H1 (cell line): Measurements from ENCODE around the gene SURF2. TPM values are rescaled to one million over a fixed set of nuclear protein-coding genes. Genes with fewer than 3 reads are reported as not detected.

Source experiments
- CTCF ChIA-PET: fragments of 300-600 bp; sonication (Branson Sonifier 250); formaldehyde crosslinking; loops from one replicate; lab custom pipeline; 2021; ENCODE audit not compliant: partially characterized antibody; lab: Charles Lee
- POLR2A ChIA-PET: fragments of 300-600 bp; sonication (Branson Sonifier 250); formaldehyde crosslinking; loops from one replicate; lab custom pipeline; 2021; ENCODE audit warnings: inconsistent platforms; ENCODE audit not compliant: partially characterized antibody; lab: Charles Lee
- DNase-seq, 2 experiments: peaks; one replicate each; pipeline versions ENCODE4 v3.0.0 to v3.0.0-alpha.2; 2010 to 2022; ENCODE audit warnings: low spot score in 2 of 2, low read depth in 1 of 2, mixed read lengths in 1 of 2
- FAIRE-seq: peaks from 2 replicates; lab custom pipeline; 2011; peaks lifted over from hg19 to GRCh38; lab: Jason Lieb, UNC
- H2AFZ ChIP-seq: 2 replicates; pipeline ENCODE4 v1.8.1; 2012; ENCODE audit warnings: low read length, inconsistent platforms
- H2AK5ac ChIP-seq: 2 replicates; pipeline ENCODE4 v1.6.1; 2013; ENCODE audit warnings: low read depth, low read length
- H2BK120ac ChIP-seq: replicated peaks from 2 replicates; pipeline ENCODE3; 2013; ENCODE audit warnings: low read depth, low read length, inconsistent platforms
- H2BK12ac ChIP-seq: 2 replicates; pipeline ENCODE4 v1.6.1; 2013; ENCODE audit warnings: low read depth, low read length
- H2BK15ac ChIP-seq: 2 replicates; pipeline ENCODE4 v1.6.1; 2013; ENCODE audit warnings: low read length
- H2BK20ac ChIP-seq: 2 replicates; pipeline ENCODE4 v1.6.1; 2013; ENCODE audit warnings: low read length
- H2BK5ac ChIP-seq: 2 replicates; pipeline ENCODE4 v1.6.1; 2013; ENCODE audit warnings: low read depth, low read length
- H3K14ac ChIP-seq: 2 replicates; pipeline ENCODE4 v1.6.1; 2013; ENCODE audit warnings: inconsistent platforms; ENCODE audit not compliant: insufficient read length
- H3K18ac ChIP-seq: 2 replicates; pipeline ENCODE4 v1.6.1; 2013; ENCODE audit warnings: low read length; ENCODE audit errors: extremely low read depth
- H3K23ac ChIP-seq: 2 replicates; pipeline ENCODE4 v1.6.1; 2013; ENCODE audit warnings: inconsistent platforms; ENCODE audit not compliant: insufficient read length
- H3K23me2 ChIP-seq: 2 replicates; pipeline ENCODE4 v1.6.1; 2013; ENCODE audit warnings: low read depth, low read length
- H3K27ac ChIP-seq: 2 replicates; pipeline ENCODE4 v1.6.1; 2011; ENCODE audit warnings: low read depth, low read length, inconsistent platforms
- H3K27me3 ChIP-seq, 4 experiments: replicated peaks in 1 of 4; 1 replicate in 1 of 4; 2 replicates in 3 of 4; pipeline versions ENCODE4 v1.6.1 to v1.8.1; 2011 to 2013; ENCODE audit warnings: low read length in 3 of 4, mild to moderate bottlenecking in 3 of 4, inconsistent platforms in 2 of 4, mixed read lengths in 2 of 4, moderate library complexity in 1 of 4; ENCODE audit not compliant: control insufficient read depth in 3 of 4, insufficient read depth in 3 of 4; ENCODE audit errors: extremely low read depth in 1 of 4
- H3K36me3 ChIP-seq, 4 experiments: 2 replicates each; pipeline versions ENCODE4 v1.6.1 to v1.8.1; 2011 to 2013; ENCODE audit warnings: mild to moderate bottlenecking in 4 of 4, low read length in 3 of 4, moderate library complexity in 2 of 4, control low read depth in 1 of 4, inconsistent platforms in 1 of 4; ENCODE audit not compliant: insufficient read depth in 4 of 4, control insufficient read depth in 2 of 4
- H3K4ac ChIP-seq: replicated peaks from 2 replicates; pipeline ENCODE3; 2013; ENCODE audit warnings: low read length, low read depth, mixed read lengths, inconsistent platforms; ENCODE audit not compliant: insufficient read length
- H3K4me1 ChIP-seq, 4 experiments: replicated peaks in 1 of 4; 1 replicate in 1 of 4; 2 replicates in 3 of 4; pipeline versions ENCODE4 v1.6.1 to v1.8.1; 2011 to 2013; ENCODE audit warnings: low read length in 3 of 4, inconsistent platforms in 2 of 4, mixed read lengths in 1 of 4; ENCODE audit not compliant: insufficient read depth in 4 of 4, control insufficient read depth in 3 of 4
- H3K4me2 ChIP-seq, 2 experiments: 2 replicates each; pipeline versions ENCODE4 v1.6.1 to v1.8.1; 2011 to 2013; ENCODE audit warnings: low read depth in 2 of 2, low read length in 2 of 2, control low read depth in 1 of 2, inconsistent platforms in 1 of 2, mild to moderate bottlenecking in 1 of 2; ENCODE audit not compliant: insufficient read depth in 1 of 2
- H3K4me3 ChIP-seq, 4 experiments: fragments of 200-600, 300-600 bp in 1 of 4; sonication (generic), shearing (Covaris generic), sonication (Bioruptor Twin) in 1 of 4; 2 replicates each; pipeline versions ENCODE4 v1.5.1 to v1.8.1; 2011 to 2016; ENCODE audit warnings: low read length in 4 of 4, low read depth in 3 of 4, control low read depth in 2 of 4, inconsistent platforms in 2 of 4, mild to moderate bottlenecking in 2 of 4, mixed read lengths in 1 of 4, moderate library complexity in 1 of 4; ENCODE audit not compliant: insufficient read depth in 2 of 4; ENCODE audit errors: extremely low read depth in 1 of 4
- H3K56ac ChIP-seq: replicated peaks from 2 replicates; pipeline ENCODE3; 2013; ENCODE audit warnings: low read depth, mild to moderate bottlenecking, mixed read lengths, low read length, inconsistent platforms; ENCODE audit not compliant: insufficient read length
- H3K79me1 ChIP-seq: 2 replicates; pipeline ENCODE4 v1.6.1; 2013; ENCODE audit warnings: low read depth, low read length, control low read depth
- H3K79me2 ChIP-seq, 2 experiments: 2 replicates each; pipeline versions ENCODE4 v1.6.1 to v1.8.1; 2012 to 2013; ENCODE audit warnings: low read length in 2 of 2, mild to moderate bottlenecking in 2 of 2, inconsistent platforms in 1 of 2; ENCODE audit not compliant: insufficient read depth in 2 of 2, control insufficient read depth in 1 of 2
- H3K9ac ChIP-seq, 4 experiments: replicated peaks in 1 of 4; 1 replicate in 1 of 4; 2 replicates in 3 of 4; pipeline versions ENCODE4 v1.6.1 to v1.8.1; 2011 to 2013; ENCODE audit warnings: low read depth in 3 of 4, low read length in 3 of 4, control low read depth in 2 of 4, mild to moderate bottlenecking in 2 of 4, moderate library complexity in 2 of 4, inconsistent platforms in 1 of 4; ENCODE audit errors: extremely low read depth in 1 of 4
- H3K9me3 ChIP-seq, 2 experiments: 2 replicates each; pipeline versions ENCODE4 v1.6.1 to v1.8.1; 2012 to 2013; ENCODE audit warnings: mild to moderate bottlenecking in 2 of 2, moderate library complexity in 2 of 2, control low read depth in 1 of 2, inconsistent platforms in 1 of 2, low read depth in 1 of 2, low read length in 1 of 2, mixed read lengths in 1 of 2; ENCODE audit not compliant: insufficient read depth in 2 of 2
- H4K20me1 ChIP-seq, 2 experiments: replicated peaks in 1 of 2; 2 replicates each; pipeline versions ENCODE3 to v1.8.1; 2011 to 2013; ENCODE audit warnings: inconsistent platforms in 2 of 2, low read length in 2 of 2, mild to moderate bottlenecking in 1 of 2; ENCODE audit not compliant: insufficient read depth in 2 of 2, control insufficient read depth in 1 of 2
- H4K5ac ChIP-seq: 2 replicates; pipeline ENCODE4 v1.6.1; 2013; ENCODE audit warnings: low read length, low read depth, mixed read lengths, inconsistent platforms; ENCODE audit not compliant: insufficient read length
- H4K8ac ChIP-seq: 2 replicates; pipeline ENCODE4 v1.8.0; 2013; ENCODE audit warnings: mild to moderate bottlenecking, moderate library complexity, low read length, inconsistent platforms; ENCODE audit not compliant: insufficient read depth; ENCODE audit errors: extremely low read depth
- H4K91ac ChIP-seq: replicated peaks from 2 replicates; pipeline ENCODE3; 2013; ENCODE audit warnings: low read length, mixed read lengths, inconsistent platforms; ENCODE audit not compliant: insufficient read length
- CBX5 ChIP-seq: fragments of 300-800, 300-1000 bp; sonication (generic); IDR thresholded peaks from 2 replicates; pipeline ENCODE4 v1.7.1; 2016; ENCODE audit warnings: antibody characterized with exemption, low read length, low read depth
- EP300 ChIP-seq, 2 experiments: IDR thresholded peaks; 1 replicate in 1 of 2; 2 replicates in 1 of 2; pipeline ENCODE4 v1.6.1; 2011 to 2012; ENCODE audit warnings: low read depth in 2 of 2, low read length in 2 of 2, mild to moderate bottlenecking in 2 of 2, borderline replicate concordance in 1 of 2, inconsistent platforms in 1 of 2, moderate library complexity in 1 of 2
- JUND ChIP-seq: IDR thresholded peaks from 2 replicates; pipeline ENCODE4 v1.6.1; 2011; ENCODE audit warnings: mild to moderate bottlenecking, improper control_type of control experiment, low read length
- POLR2AphosphoS5 ChIP-seq: IDR thresholded peaks from 2 replicates; pipeline ENCODE4 v1.6.1; 2011; ENCODE audit warnings: low read depth, low read length
- RFX5 ChIP-seq: IDR thresholded peaks from 2 replicates; pipeline ENCODE4 v1.6.1; 2011; ENCODE audit warnings: low read depth, low read length, improper control_type of control experiment, borderline replicate concordance
- SAP30 ChIP-seq: fragments of 300-600 bp; sonication (generic); IDR thresholded peaks from 2 replicates; pipeline ENCODE4 v1.7.1; 2012; ENCODE audit warnings: low read length, moderate library complexity, mild to moderate bottlenecking, inconsistent platforms; ENCODE audit not compliant: insufficient read depth, insufficient replicate concordance
- SIN3A ChIP-seq, 2 experiments: IDR thresholded peaks in 1 of 2; conservative IDR thresholded peaks in 1 of 2; 2 replicates each; pipeline ENCODE4 v1.6.1; 2011 to 2012; ENCODE audit warnings: low read length in 2 of 2, improper control_type of control experiment in 1 of 2, low read depth in 1 of 2, mild to moderate bottlenecking in 1 of 2
- SUZ12 ChIP-seq: fragments of 200-600 bp; sonication (generic); IDR thresholded peaks from 2 replicates; pipeline ENCODE4 v1.6.1; 2012; ENCODE audit warnings: mild to moderate bottlenecking, inconsistent platforms, low read length, moderate library complexity, mixed read lengths
- TAF1 ChIP-seq: IDR thresholded peaks from 2 replicates; pipeline ENCODE4 v1.6.1; 2011; ENCODE audit warnings: mild to moderate bottlenecking, low read depth, low read length
- TAF7 ChIP-seq: optimal IDR thresholded peaks from 2 replicates; pipeline ENCODE3; 2011; ENCODE audit warnings: low read depth, mild to moderate bottlenecking, inconsistent platforms, low read length, moderate library complexity, borderline replicate concordance
- TEAD4 ChIP-seq: IDR thresholded peaks from 2 replicates; pipeline ENCODE4 v1.6.1; 2012; ENCODE audit warnings: low read depth, low read length, inconsistent platforms, mixed read lengths
- WGBS, 2 experiments: shearing (Covaris generic) in 1 of 2; methylation state at CpG; one replicate each; pipeline versions ENCODE4 v1.1.6 to v1.1.7; 2013 to 2015; ENCODE audit warnings: low lambda C conversion rate in 2 of 2, mixed read lengths in 2 of 2, inconsistent platforms in 1 of 2, low coverage in 1 of 2, missing lambda C conversion rate in 1 of 2; ENCODE audit not compliant: insufficient replicate concordance in 2 of 2, insufficient coverage in 1 of 2, insufficient read length in 1 of 2; ENCODE audit errors: extremely low coverage in 1 of 2, missing lambda C conversion rate in 1 of 2; 5-methylcytosine and 5-hydroxymethylcytosine counted together
- polyA plus RNA-seq, 7 experiments: library from polyadenylated mRNA; depleted of rRNA in 3 of 7; stranded (reverse) in 5 of 7; unstranded in 2 of 7; fragments of >200 nt in 5 of 7; fragments of 200-250 nt in 2 of 7; gene quantifications; 1 replicate in 5 of 7; 2 replicates in 1 of 7; 4 replicates in 1 of 7; pipeline versions ENCODE4 v1.2.1 to v1.2.3, GENCODE V29; 2011 to 2013; ENCODE audit warnings: missing spikeins in 2 of 7, mixed read lengths in 2 of 7
- total RNA-seq: library from RNA; stranded (reverse); fragmentation: NEBNext Ultra II Directional; extraction: Animal tissue kit (Norgen Biotek cat#: 25700); gene quantifications from 2 replicates; pipeline ENCODE4 v1.2.1, GENCODE V29; 2021

The SURF2 gene
- total and polyA plus RNA-seq, 2 of the 8 experiments (the other 6 are each of a cell fraction or from before 2014, with no cell fraction given), result 36.6 to 37.7 TPM

GRCh38 chr9:133408042-133408441 is 51.7 kb downstream of the SURF2 start:
- no peak for DNase-seq
- Histone ChIP-seq H4K20me1 (peaks cover 15 to 24% of the 10 kb centered on the region in 2 experiments), H3K9me3 (no peaks in the 10 kb centered on the region), H3K4me2 (no peak overlapping the region), H3K9ac (no peak overlapping the region), H2BK15ac (no peak overlapping the region), H2BK120ac (no peak overlapping the region), H3K4me3 (no peak overlapping the region), H4K91ac (no peak overlapping the region), H3K18ac (no peak overlapping the region), H3K23ac (no peak overlapping the region), H2BK20ac (no peak overlapping the region), H3K4ac (no peak overlapping the region)
- WGBS, 2 experiments, result 95% methylated on average over 1 of the region's 1 CpG; no CpG with 5 or more reads in 1 of the 2 experiments
- TF ChIP-seq SIN3A (conservative IDR thresholded peaks at IDR 0.05 in 1 of 2, IDR thresholded peaks at IDR 0.05 in 1 of 2; ENCODE audit: low read depth in 1 of 2, low read length in 2 of 2) (no peak), JUND (no peak), TAF7 (no peak), SUZ12 (no peak), EP300 (IDR thresholded peaks at IDR 0.05; ENCODE audit: borderline replicate concordance in 1 of 2, low read depth in 2 of 2, low read length in 2 of 2) (no peak), SAP30 (no peak), RFX5 (no peak), TEAD4 (no peak), TAF1 (no peak), POLR2AphosphoS5 (no peak), CBX5 (no peak)
- TF ChIP-seq, all 59 proteins: peak for 0
- no peak overlapping the region for H4K5ac ChIP-seq
- H3K23me2 ChIP-seq, result no peaks in the 10 kb centered on the region
- ChIA-PET CTCF (interaction anchor here (0.6 to 1.3 kb wide), 3 partner anchors 9 to 76 kb away, joined by 3 to 5 read pairs (median 3); no protein-coding TSS in a partner anchor), POLR2A (no interaction called here)
- H3K79me1 ChIP-seq, result peaks cover 3% of the 10 kb centered on the region; the same call in 1 of the 2 replicates
- no peak overlapping the region for H2AFZ ChIP-seq
- no peaks in the 10 kb centered on the region; a peak in 1 of 4 replicates for H3K79me2 ChIP-seq
- no peaks in the 10 kb centered on the region for H3K27me3 ChIP-seq
- H2BK12ac ChIP-seq, result no peak overlapping the region
- H2AK5ac ChIP-seq, result no peak overlapping the region
- no peak overlapping the region for H2BK5ac ChIP-seq
- H3K36me3 ChIP-seq, result peaks cover 22 to 58% (median 39%) of the 10 kb centered on the region in 4 experiments; a peak in 7 of 8 replicates
- no peak overlapping the region for H4K8ac ChIP-seq
- no peak overlapping the region for H3K14ac ChIP-seq
- H3K56ac ChIP-seq, result no peak overlapping the region
- no peak overlapping the region for H3K27ac ChIP-seq
- no peaks in the 10 kb centered on the region for H3K4me1 ChIP-seq
- FAIRE-seq, result no peak
